Measurements from ENCODE around the gene ASCL5. TPM values are rescaled to one million over a fixed set of nuclear protein-coding genes. Genes with fewer than 3 reads are reported as not detected.

The ASCL5 gene
- total RNA-seq, 4 donors from 2014 or later = not detected

DNA sequence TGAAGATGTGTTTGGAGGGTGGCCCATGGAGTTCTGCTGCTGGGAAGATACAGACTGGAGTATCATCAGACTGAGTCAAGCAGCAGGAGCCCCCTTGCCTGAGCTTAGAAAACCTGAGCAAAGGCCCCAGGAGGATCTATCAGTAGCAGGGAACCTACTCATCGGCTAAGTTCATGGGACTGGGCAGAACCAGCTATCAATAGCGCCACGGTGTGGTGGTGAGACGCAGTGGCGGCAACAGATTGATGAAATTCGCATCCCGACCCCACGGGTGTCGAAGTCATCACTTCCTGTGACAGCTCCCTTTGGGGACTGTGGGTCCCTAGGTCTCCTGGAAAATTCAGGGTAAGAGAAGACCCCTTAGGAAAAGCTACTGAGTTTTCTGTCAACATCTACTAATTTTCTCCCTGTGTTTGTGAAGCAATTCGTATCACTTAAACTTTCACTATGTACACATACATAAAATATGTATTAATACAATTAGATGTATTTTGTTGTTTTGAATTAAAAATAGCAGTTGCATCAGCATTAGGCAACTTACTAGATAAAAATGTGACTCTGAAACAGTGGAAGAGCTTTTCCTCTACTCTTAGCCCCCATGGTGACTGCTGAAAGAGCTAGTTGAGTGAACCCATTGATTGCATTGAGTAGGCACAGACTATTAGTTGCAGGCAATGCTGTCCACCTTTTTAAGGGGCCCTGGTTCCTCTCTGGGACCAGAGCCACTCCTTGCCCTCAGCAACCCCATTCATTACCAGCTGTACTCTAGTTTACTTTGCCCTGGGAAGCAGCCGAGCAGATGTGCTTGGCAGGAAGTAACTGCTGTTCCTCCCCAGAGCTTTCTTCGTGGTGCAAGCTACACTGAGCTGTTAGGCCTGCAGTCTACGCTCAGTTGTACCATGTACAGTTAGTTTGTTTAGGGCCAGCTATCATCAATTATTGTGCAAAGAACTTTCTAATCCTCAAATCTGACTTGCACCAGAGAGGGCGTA, 7.5 kb downstream of the ASCL5 start:
- no peak for TF ChIP-seq CTCF (IDR thresholded peaks at IDR 0.05; ENCODE audit: low read depth)

DNA sequence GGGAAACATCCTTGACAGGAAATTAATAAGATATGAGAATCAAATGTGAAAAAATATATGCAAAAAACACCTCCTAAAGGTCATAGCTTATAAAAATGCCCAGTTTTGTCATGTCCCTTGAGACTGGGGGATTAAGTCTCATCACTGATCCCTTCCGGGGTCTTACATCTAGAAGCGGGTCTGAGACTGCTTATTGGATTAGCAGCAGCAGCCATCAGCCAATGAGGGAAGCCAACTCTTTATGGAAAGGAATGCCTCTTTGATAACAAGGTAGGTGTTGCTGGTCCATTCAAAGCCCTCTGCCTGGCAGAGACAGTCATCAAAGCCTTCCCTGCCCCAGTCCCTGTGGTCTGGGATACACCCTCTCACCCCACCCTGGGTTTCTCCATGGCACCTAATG, 10.9 kb downstream of the ASCL5 start:
- no peak for TF ChIP-seq CTCF (IDR thresholded peaks at IDR 0.05; ENCODE audit: low read depth)

- TF ChIP-seq CTCF (IDR thresholded peaks at IDR 0.05; ENCODE audit: low read depth) = no peak
These were observed 11.5 kb downstream of the ASCL5 start for GRCh38 chr1:201115390-201115937.

DNA sequence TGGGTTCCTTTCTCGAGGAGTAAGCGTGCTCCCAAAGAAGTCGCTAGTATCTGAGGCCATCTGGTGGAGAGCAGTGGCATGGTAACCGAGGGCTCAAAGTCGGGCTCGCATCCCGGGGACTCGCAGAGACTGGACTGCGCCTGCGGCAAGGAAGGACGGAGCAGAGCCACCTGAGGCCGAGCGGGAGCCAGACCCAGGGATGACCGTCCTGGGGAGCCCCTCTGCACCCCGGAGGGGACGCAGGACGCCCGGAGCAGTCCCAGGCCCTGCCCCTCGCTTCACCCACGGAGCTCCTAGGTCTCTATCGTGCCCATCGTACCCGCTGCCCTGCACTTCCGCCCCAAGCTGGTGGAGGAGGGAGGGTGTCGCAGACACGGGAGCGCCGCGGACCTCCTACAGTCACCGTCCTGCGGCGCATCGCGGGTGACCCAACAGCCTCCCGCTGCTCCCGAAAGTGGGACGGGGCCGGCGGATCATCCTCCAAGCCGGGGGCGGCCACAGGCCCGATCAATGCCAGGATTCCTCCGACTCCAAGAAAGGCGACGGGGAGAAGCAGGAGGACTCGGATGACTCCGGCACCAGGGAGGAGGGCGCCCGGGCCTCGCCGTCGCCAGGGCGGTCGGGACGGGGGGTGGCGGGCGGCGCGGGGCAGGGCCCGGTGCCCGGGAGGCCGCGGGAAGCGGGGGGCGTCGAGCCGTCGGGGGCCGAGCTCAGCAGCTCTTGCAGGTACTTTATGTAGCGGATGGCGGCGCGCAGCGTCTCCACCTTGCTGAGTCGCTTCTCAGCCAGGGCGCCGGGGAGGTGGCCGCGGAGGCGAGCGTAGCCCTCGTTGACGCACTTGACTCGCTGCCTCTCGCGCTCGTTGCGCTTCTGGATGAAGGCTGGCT, 12.5 kb downstream of the ASCL5 start:
- no peak for TF ChIP-seq CTCF (IDR thresholded peaks at IDR 0.05; ENCODE audit: low read depth)

- TF ChIP-seq CTCF (IDR thresholded peaks at IDR 0.05; ENCODE audit: low read depth) = no peak
These were observed 13.3 kb downstream of the ASCL5 start for GRCh38 chr1:201113451-201114244.

GRCh38 chr1:201112926-201113325, 14.1 kb downstream of the ASCL5 start:
- no peak for TF ChIP-seq CTCF (IDR thresholded peaks at IDR 0.05; ENCODE audit: low read depth)
